HepG2 (cell line): ENCODE measurements around the gene MSI2. TPM values are rescaled to one million over a fixed set of nuclear protein-coding genes. Genes with fewer than 3 reads are reported as not detected.

Source experiments
- ATAC-seq: fragments of 200-7000 bp; cut with Tn5 transposase; 3 replicates; pipeline ENCODE4 v1.9.1; 2020; ENCODE audit warnings: mild to moderate bottlenecking, moderate library complexity
- BruUV-seq: library from RNA; stranded (reverse); fragments of 400-500 nt; replicated peaks from 2 replicates; lab custom pipeline; 2021; lab: Mats Ljungman, UMichigan
- CTCF ChIA-PET: fragments of 300-600 bp; formaldehyde crosslinking; extraction: SDS; loops from one replicate; lab custom pipeline; 2021; ENCODE audit warnings: low total read pairs, inconsistent platforms, low intra/inter-chr PET ratio; lab: Yijun Ruan, JAX
- POLR2A ChIA-PET: fragments of 350-600 bp; sonication (Branson Sonifier 250); formaldehyde crosslinking; loops from one replicate; lab custom pipeline; 2020; ENCODE audit warnings: antibody characterized with exemption, inconsistent platforms; lab: Yijun Ruan, JAX
- DNase-seq: peaks from one replicate; pipeline ENCODE4 v3.0.0-alpha.2; 2015; ENCODE audit warnings: low spot score
- FAIRE-seq: peaks from 3 replicates; lab custom pipeline; 2011; peaks lifted over from hg19 to GRCh38; lab: Jason Lieb, UNC
- H2AFZ ChIP-seq: one replicate; pipeline ENCODE4 v1.6.1; 2011; ENCODE audit warnings: low read length, inconsistent platforms
- H3K27ac ChIP-seq: fragments of 300-600 bp; 3 replicates; pipeline ENCODE4 v1.8.0; 2011; ENCODE audit warnings: mixed run types, mild to moderate bottlenecking, mixed read lengths, low read length, inconsistent platforms; ENCODE audit not compliant: insufficient read depth; ENCODE audit errors: extremely low read length
- H3K27me3 ChIP-seq, 2 experiments: fragments of 200-600 bp in 1 of 2; 2 replicates in 1 of 2; 3 replicates in 1 of 2; pipeline versions ENCODE4 v1.6.0 to v1.8.0; 2011; ENCODE audit warnings: low read length in 2 of 2, mild to moderate bottlenecking in 2 of 2, moderate library complexity in 2 of 2, inconsistent platforms in 1 of 2; ENCODE audit not compliant: insufficient read depth in 2 of 2, control insufficient read depth in 1 of 2
- H3K36me3 ChIP-seq, 2 experiments: fragments of 200-600 bp in 1 of 2; replicated peaks in 1 of 2; 2 replicates in 1 of 2; 3 replicates in 1 of 2; pipeline versions ENCODE4 v1.5.1 to v1.8.0; 2011; ENCODE audit warnings: low read length in 2 of 2, inconsistent platforms in 1 of 2; ENCODE audit not compliant: insufficient read depth in 2 of 2, control insufficient read depth in 1 of 2
- H3K4me1 ChIP-seq: 2 replicates; pipeline ENCODE4 v1.5.1; 2012; ENCODE audit warnings: low read length, inconsistent platforms; ENCODE audit not compliant: insufficient read depth
- H3K4me2 ChIP-seq: 2 replicates; pipeline ENCODE4 v1.6.0; 2011; ENCODE audit warnings: low read depth, low read length, inconsistent platforms
- H3K4me3 ChIP-seq, 3 experiments: fragments of 200-600 bp in 1 of 3; sonication (generic), shearing (Covaris generic) in 1 of 3; replicated peaks in 1 of 3; 2 replicates each; pipeline ENCODE4 v1.5.1; 2011 to 2016; ENCODE audit warnings: low read length in 3 of 3, inconsistent platforms in 2 of 3, low read depth in 2 of 3, mild to moderate bottlenecking in 2 of 3, control low read depth in 1 of 3, mixed read lengths in 1 of 3; ENCODE audit not compliant: insufficient read depth in 1 of 3
- H3K79me2 ChIP-seq: one replicate; pipeline ENCODE4 v1.6.1; 2011; ENCODE audit warnings: low read length, inconsistent platforms; ENCODE audit not compliant: insufficient read depth
- H3K9ac ChIP-seq: 2 replicates; pipeline ENCODE4 v1.6.0; 2011; ENCODE audit warnings: mild to moderate bottlenecking, low read depth, low read length, inconsistent platforms; ENCODE audit not compliant: insufficient read depth
- H3K9me3 ChIP-seq: 2 replicates; pipeline ENCODE4 v1.5.1; 2012; ENCODE audit warnings: mild to moderate bottlenecking, low read length
- H4K20me1 ChIP-seq: 2 replicates; pipeline ENCODE4 v1.6.0; 2011; ENCODE audit warnings: inconsistent platforms, mild to moderate bottlenecking, low read length, moderate library complexity; ENCODE audit not compliant: insufficient read depth
- RBM22 ChIP-seq: fragments of 200-400 bp; formaldehyde crosslinking; optimal IDR thresholded peaks from 2 replicates; pipeline ENCODE3; 2017; ENCODE audit warnings: mild to moderate bottlenecking, low read length, moderate library complexity
- ZMAT3 ChIP-seq: sonication (generic); formaldehyde crosslinking; conservative IDR thresholded peaks from 2 replicates; pipeline ENCODE4 v1.7.0; 2021; ENCODE audit warnings: missing genetic modification reagents
- ZNF326 ChIP-seq: sonication (generic); formaldehyde crosslinking; IDR thresholded peaks from 2 replicates; pipeline ENCODE4 v1.4.0; 2020; ENCODE audit warnings: missing genetic modification reagents, borderline replicate concordance
- WGBS: methylation state at CpG from one replicate; pipeline ENCODE4 v1.1.6; 2017; ENCODE audit warnings: low lambda C conversion rate; 5-methylcytosine and 5-hydroxymethylcytosine counted together
- in situ Hi-C: cut with HindIII; loops from 2 replicates; pipeline ENCODE4 v1.10.0; 2017; ENCODE audit warnings: low pct_unique_long_range_greater_than_20kb; ENCODE audit not compliant: extremely low pct_ligation_motif_present
- intact Hi-C: fragments of 100-400 bp; cut with micrococcal nuclease; formaldehyde crosslinking; loops from one replicate; pipeline ENCODE4 v1.10.0; 2022; ENCODE audit not compliant: unreplicated experiment
- polyA plus RNA-seq, 8 experiments: library from polyadenylated mRNA; depleted of rRNA in 3 of 8; stranded (reverse) in 7 of 8; unstranded in 1 of 8; fragments of >200 nt; fragmentation: Illumina TruSeq in 4 of 8; extraction: Trizol in 4 of 8; gene quantifications; 2 replicates each; pipeline versions ENCODE4 v1.2.1 to v1.2.3, GENCODE V29; 2011 to 2016; ENCODE audit warnings: low read depth in 4 of 8, missing spikeins in 1 of 8, mixed read lengths in 1 of 8; ENCODE audit not compliant: insufficient read depth in 1 of 8
- total RNA-seq, 5 experiments: library from RNA; depleted of rRNA; stranded (reverse); fragments of >200 nt; fragmentation: Illumina TruSeq; extraction: Trizol; gene quantifications; 2 replicates each; pipeline ENCODE4 v1.2.3, GENCODE V29; 2016; ENCODE audit warnings: low read depth in 1 of 5
- TF ChIP-seq, protein P1 (sequence below): sonication (generic); formaldehyde crosslinking; IDR thresholded peaks from 2 replicates; pipeline ENCODE4 v1.4.0; 2020; ENCODE audit warnings: missing genetic modification reagents, mild to moderate bottlenecking, borderline replicate concordance

Gene MSI2
- total and polyA plus RNA-seq, 2 of the 13 experiments (the other 11 are each of a cell fraction or from before 2014, with no cell fraction given): 77.5 to 78.4 TPM

DNA sequence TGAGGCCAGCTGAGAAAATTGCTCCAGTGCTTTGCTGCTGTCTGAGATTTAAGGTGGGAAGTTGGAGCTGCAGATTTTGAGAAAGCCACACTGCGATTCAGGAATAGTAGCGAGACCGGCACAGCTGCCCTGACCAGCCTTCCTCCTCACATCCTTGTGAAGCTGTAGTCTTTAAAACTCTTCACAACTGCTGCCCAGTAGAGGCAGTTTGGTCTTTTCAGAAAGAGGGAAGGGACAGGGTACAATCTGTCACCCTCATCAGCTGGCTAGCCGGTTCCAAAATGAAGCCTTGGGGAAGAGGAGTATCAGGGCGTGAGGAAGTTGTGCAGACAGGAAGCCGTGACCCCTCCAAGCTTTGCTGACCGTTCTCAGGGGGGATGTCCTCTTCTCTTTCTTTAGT lies 195.3 kb downstream of the MSI2 start:
- H3K36me3 ChIP-seq: peaks cover 10 to 38% of the 10 kb centered on the region in 2 experiments
- in situ Hi-C loops: no loop called here
- ATAC-seq: no peak
- H3K4me3 ChIP-seq: no peak overlapping the region
- intact Hi-C loops: no loop called here
- FAIRE-seq: no peak
- peaks cover 10% of the 10 kb centered on the region for H3K4me1 ChIP-seq
- no peak overlapping the region for H3K27ac ChIP-seq
- TF ChIP-seq ZMAT3 (no peak), RBM22 (peak; percentile 55)
- TF ChIP-seq, protein P1, sequence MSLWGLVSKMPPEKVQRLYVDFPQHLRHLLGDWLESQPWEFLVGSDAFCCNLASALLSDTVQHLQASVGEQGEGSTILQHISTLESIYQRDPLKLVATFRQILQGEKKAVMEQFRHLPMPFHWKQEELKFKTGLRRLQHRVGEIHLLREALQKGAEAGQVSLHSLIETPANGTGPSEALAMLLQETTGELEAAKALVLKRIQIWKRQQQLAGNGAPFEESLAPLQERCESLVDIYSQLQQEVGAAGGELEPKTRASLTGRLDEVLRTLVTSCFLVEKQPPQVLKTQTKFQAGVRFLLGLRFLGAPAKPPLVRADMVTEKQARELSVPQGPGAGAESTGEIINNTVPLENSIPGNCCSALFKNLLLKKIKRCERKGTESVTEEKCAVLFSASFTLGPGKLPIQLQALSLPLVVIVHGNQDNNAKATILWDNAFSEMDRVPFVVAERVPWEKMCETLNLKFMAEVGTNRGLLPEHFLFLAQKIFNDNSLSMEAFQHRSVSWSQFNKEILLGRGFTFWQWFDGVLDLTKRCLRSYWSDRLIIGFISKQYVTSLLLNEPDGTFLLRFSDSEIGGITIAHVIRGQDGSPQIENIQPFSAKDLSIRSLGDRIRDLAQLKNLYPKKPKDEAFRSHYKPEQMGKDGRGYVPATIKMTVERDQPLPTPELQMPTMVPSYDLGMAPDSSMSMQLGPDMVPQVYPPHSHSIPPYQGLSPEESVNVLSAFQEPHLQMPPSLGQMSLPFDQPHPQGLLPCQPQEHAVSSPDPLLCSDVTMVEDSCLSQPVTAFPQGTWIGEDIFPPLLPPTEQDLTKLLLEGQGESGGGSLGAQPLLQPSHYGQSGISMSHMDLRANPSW (CRISPR knock-in tag): no peak
- TF ChIP-seq, all 625 proteins: peak for 1
- 97% methylated on average over 7 of the region's 7 CpGs for WGBS
- Histone ChIP-seq H3K27me3 (no peaks in the 10 kb centered on the region), H3K79me2 (peaks cover 12% of the 10 kb centered on the region), H3K9ac (no peak overlapping the region), H3K4me2 (no peak overlapping the region), H3K9me3 (no peaks in the 10 kb centered on the region), H4K20me1 (no peaks in the 10 kb centered on the region), H2AFZ (no peak overlapping the region)
- POLR2A ChIA-PET: no interaction called here
- DNase-seq: no peak
- CTCF ChIA-PET: no interaction called here
- BruUV-seq: no TSS peak

DNA sequence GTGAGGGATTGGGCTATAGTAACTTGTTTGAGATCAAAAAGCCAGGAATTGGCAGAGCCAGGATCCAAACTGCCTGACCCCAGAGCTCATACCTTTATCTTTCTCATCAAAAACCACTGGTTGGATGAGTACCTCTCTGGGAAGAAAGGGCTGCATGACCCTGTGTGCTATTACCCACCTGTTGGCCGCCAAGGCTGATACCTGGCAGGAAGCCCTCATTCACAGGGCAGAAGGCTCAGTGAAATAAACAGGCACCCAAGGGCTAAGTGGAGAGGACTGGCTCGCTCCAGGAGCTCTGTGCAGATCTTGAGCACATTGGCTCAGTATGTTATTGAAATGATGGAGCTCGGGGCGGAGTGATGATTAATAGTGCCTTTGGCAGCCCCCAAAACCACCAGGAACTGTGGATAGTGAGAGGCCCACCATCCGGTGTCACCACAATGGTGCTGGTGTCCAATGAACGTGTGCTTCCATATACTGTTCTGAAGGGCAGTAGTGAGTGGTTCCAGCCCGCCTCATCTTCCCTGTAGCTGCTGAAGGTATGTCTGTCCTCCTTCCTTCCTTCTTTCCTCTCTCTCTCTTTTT lies 197.6 kb downstream of the MSI2 start:
- in situ Hi-C loops: no loop called here
- no peak for DNase-seq
- peaks cover 11% of the 10 kb centered on the region for H3K4me1 ChIP-seq
- no peak for FAIRE-seq
- TF ChIP-seq RBM22 (peak; percentile 43), ZNF326 (no peak)
- TF ChIP-seq, all 625 proteins: peak for 1
- POLR2A ChIA-PET: no interaction called here
- peaks cover 4% of the 10 kb centered on the region for H3K79me2 ChIP-seq
- no peaks in the 10 kb centered on the region for H4K20me1 ChIP-seq
- H3K9me3 ChIP-seq: no peaks in the 10 kb centered on the region
- no peak overlapping the region for H2AFZ ChIP-seq
- no peak overlapping the region for H3K9ac ChIP-seq
- no peak overlapping the region for H3K4me2 ChIP-seq
- no peak overlapping the region for H3K4me3 ChIP-seq
- intact Hi-C loops: no loop called here
- no peak overlapping the region for H3K27ac ChIP-seq
- no peaks in the 10 kb centered on the region for H3K27me3 ChIP-seq
- ATAC-seq: no peak
- H3K36me3 ChIP-seq: peaks cover 9 to 32% of the 10 kb centered on the region in 2 experiments; a peak in 4 of 5 replicates
- CTCF ChIA-PET: no interaction called here
- no TSS peak for BruUV-seq
- WGBS: 97% methylated on average over 7 of the region's 7 CpGs
